HG03442 (cell line): ENCODE results near the gene CLDN9.
A peak's percentile ranks its signal among the peaks of the same experiment; 100 is the strongest.

ENCODE experiments used
- ATAC-seq: cut with Tn5 transposase; IDR thresholded peaks from one replicate; pipeline ENCODE4 v1.9.1; 2021; ENCODE audit warnings: mild to moderate bottlenecking, moderate library complexity; ENCODE audit not compliant: unreplicated experiment

CLDN9 gene

DNA sequence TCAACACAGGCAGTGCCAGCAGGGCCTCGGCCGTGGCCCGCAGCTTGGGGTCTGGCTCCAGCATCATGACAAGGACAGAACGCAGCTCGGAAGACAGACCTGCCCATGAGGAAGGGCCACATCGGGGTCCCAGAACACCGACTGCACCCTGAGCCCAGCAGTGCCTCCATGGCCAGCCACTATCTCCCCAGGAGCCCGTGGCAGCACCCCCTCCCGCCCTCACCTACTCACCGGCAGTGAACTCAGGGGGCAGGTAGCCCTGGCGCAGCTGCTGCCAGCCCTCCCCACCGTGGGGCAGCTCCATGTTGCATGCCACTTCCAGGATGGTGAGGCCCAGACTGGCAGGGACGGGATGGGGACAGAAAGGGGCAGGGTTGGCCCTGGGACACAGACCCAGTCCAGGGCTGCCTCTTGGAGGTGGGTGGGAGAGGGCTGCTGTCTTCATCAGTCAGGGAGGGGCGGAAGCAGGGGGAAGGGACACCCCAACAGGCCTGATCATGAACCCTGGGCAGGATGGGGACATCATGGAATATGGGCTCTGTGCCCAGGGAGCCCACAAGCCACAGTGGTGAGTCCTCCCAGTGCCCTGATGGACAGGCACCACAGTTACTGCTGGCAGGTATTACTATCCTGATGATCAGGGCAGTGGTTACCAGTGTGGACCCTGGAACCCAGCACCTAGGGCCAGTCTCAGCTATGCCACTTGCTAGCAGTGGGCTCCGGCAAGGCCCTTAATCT lies 38.2 kb upstream of the CLDN9 start:
- no peak for ATAC-seq

DNA sequence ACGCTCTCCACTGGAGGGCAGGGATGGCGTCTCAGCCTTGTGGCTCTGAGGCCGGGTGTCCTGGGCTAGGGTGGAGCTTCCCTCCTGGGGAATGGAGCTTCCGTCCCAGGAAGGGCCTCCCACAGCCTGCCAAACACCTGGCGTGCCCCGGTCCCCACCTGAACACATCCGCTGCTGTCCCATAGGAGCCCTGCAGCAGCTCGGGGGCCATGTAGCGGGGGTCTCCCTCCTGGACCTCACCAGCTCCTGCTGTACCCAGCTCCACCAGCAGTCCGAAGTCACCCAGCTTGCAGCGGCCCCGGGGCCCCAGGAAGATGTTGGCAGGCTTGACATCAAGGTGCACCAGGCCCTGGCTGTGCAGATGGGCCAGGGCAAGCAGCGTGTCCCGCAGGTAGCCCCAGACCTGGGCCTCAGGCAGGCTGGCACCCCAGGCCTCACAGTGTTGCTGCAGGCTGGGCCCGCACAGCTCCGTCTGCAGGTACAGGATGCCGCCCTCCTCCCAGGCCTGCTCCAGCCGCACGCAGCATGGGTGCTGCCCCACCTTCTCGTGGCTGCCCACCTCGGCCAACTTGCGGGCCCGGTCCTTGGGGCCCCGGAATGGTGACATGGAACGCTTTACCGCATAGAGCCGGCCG lies 37.4 kb upstream of the CLDN9 start:
- no peak for ATAC-seq

DNA sequence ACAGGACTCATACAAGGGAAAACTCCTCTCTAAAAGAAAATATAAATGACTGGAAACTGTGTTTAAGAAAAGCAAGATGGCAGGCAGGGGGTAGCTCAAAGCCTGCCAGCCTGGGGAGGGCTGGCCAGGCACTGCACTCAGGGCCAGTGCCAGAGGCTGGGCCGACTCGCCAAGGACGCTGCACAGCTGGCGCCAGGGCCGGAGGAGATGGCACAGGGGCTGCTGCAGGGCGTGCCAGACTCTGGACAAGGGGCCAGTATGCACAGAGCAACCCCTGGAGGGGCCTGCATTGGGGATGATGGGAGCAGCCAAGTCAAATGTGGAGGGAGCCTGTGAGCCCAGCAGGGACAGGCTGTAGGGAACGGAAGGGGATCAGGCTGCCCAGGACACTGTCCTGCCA lies 36.5 kb upstream of the CLDN9 start:
- ATAC-seq: no peak

DNA sequence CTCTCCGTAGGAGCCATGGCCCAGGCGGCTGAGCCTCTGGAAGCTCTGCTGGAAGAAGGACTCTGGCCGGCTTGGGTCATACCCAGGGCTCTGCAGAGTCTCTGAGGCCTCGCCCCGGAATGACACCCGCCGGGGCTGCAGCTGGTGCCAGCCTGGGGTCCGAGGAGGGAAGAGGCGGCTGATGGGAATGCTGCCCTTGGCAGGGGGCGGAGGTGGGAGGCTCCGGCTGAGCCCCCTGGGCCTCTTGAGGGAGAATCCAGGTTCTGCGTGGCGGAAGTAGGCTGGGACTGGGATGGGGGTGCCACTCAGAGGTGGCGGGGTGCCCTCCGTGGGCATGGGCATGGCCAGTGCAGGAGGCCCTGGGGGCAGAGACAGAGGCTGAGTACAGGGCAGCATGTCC lies 36.0 kb upstream of the CLDN9 start:
- ATAC-seq: no peak

DNA sequence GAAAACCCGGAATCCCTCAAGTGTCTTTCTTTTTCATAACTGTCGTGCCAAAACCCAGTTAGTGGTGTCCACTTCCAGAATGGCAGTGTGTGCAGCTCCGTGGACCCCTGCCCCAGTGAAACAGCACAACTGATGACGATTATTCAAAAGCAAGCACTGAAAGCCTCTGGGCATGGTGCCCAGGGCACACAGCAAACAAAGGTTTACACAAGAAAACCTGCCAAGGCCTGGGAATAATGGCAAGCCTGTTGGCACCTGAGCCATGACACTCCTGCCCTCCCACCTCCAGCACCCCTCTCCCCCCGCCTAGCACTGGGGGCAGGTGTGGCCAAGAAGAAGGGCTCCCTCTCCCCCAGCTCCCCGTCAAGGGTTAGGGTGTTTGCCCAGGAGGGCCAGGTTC lies 35.3 kb upstream of the CLDN9 start:
- no peak for ATAC-seq

DNA sequence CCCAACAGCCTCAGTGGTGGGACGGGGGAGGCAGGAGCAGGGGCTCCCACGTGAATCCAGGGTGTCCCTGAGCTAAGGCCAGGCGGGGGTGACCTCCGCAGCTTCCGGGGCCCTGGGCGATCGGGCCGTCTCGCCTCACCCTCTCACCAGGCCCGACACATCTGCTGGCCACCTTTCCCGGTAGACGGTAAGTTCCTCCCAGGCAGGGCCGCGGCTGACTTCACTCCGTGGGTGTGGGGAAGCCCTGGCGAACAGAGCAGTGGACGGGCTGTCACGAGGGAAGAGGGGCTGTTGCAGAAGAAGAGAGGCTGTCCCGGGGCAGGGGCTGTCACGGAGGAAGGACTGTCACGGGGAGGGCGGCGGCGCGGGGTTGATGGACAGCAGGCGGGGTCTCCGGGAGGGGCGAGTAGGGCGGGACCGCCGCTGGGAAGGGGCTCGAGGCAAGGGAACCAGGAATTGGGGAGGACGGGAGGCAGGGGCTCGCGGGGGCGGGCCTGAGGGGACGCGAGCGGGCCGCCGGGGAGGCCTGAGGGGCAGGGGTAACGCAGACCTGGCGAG lies 33.0 kb upstream of the CLDN9 start:
- ATAC-seq: peak; percentile 1

DNA sequence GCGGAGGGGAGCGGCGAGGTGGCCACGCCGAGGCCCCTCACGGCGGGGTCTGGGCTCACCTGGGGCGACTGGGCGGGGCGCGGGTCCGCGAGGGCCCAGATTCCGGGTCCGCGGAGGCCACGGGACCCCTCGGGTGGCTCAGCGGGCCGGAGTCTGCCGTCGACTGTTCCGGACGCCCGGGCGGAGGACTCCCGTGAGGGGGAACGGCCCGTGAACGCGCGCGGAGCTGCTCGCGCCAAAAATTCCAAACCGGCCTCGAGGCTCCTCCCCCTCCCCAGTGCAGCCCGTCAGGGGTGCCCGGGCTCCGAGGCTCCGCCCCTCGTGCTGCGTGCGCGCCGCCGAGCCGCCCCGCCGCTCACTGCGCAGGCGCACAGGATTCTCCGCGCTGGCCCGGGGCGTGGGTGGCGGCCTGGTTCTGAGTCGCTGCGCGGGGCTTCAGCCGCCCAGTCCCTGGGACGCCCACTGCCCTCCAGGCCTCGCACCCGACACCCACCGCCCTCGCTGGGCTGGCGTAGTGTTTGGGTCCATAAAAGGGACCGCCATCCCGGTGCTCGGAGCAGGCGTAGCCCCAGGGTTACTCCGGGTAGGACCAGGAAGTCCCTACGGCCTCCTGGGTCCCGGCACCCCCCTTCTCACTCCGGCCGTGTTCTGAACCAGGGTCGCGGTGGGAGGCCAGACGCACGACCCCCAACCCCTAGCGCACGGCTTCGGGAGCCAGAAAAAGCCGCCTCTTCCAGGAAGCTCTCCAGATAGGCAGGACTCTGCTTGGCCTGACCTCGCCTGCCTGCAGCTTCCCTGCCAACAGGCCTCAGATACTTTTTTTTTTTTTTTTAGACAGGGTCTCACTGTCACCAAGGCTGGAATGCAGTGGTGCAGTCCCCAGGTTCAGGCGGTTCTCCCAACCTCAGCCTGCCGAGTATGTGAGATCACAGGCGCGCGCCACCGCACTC lies 32.2 kb upstream of the CLDN9 start, which contains the start of gene PKMYT1:
PKMYT1 (minus strand) TSS at position 220 of the 950 bp plus-strand sequence. CDS start 789 bp downstream, outside the sequence.
- ATAC-seq: peak; percentile 70

DNA sequence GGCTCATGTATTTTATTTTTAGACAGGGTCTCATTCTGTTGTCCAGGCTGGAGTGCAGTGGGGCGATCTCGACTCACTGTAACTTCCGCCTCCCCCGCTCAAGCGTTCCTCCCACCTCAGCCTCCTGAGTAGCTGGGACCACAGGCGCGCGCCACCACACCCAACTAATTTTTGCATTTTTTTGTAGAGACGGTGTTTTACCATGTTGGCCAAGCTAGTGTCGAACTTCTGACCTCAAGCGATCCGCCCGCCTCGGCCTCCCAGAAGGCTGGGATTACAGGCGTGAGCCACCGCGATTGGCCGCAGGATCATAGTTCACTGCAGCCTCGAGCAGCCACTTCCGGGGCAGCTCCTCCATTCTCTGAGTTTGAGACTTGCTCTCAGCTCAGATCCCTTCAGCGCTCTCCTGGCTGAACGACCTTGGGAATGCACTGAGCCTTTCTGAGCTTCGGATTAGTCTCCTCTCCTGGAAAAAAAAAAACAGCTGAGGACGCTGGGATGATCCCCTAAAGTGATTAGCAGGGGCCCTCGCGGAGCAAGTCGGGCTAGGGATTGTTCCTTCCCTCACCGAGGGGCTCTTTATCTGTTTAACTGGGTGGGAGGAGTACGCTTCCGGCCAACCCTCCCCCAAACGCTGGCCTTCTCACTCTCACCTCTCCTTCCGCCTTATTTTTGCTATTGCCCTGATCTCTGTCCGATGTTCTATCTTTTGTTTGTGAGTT lies 31.4 kb upstream of the CLDN9 start:
- ATAC-seq: no peak

DNA sequence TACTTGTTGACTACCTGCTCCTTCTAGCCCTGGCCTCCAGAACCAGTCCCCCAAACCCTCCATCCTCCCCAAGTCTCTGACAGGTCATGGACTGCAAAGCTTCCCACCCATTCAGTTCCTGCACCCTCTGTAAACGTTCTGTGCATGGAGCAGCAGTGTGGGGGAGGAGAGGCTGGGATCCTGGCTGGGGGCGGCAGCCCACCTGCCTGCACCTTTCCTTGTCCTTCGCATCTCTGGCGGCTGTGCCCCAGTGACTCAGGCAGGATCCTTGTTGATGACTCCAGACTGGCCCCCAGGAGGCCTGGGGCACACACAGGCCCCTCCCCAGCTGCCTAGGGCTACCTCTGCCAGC lies 30.8 kb upstream of the CLDN9 start:
- ATAC-seq: no peak

DNA sequence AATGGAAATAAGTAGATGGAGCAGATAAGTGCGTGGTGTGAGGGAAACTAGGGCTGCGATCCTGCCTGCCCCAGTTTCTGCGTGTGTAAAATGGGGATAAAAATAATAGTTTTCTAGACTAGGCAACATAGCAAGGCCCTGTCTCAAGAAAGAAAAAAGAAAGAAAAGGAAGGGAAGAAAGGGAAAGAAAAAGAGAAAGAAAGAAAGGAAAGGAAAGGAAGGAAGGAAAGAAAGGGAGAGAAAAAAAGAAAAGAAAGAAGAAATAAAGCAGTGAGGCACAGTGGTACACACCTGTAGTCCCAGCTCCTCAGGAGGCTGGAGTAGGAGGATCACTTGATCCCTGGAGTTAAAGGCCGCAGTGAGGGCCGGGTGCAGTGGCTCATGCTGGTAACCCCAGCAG lies 30.3 kb upstream of the CLDN9 start:
- ATAC-seq: no peak

DNA sequence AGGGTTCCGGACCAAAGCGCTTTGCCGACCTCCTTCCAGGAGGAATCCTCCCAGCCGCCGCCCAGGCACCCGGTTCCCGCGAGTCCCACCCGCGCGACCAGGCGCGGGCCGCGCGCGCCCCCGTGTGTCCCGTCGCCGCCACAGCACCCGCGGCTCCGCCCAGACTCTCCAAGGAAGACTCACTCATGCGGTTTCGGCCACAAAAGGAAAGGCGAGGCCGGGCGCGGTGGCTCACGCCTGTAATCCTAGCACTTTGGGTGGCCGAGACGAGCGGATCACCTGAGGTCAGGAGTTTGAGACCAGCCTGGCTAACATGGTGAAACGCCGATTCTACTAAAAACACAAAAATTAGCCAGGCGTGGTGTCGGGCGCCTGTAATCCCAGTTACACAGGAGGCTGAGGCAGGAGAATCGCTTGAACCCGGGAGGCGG lies 29.0 kb upstream of the CLDN9 start:
- ATAC-seq: no peak

DNA sequence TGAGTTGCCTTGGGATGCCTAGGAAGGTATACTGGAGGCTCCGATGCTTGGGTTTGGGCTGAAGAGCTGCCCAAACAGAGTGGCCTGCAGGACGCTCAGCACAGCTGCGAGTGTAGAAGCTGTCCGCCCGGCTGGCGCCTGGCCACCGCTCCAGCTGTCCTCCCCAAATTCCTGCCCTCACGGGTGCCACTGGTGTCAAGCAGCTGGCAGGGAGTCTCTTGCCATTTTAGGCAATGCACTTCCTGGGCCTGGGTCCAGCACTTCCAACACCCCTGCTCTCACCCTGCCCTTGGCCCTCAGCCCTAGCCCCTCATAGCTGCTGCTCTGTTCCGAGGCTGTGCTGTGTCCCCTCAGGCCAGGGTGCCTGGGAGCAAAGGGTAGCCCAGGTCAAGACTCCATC lies 27.3 kb upstream of the CLDN9 start:
- no peak for ATAC-seq

DNA sequence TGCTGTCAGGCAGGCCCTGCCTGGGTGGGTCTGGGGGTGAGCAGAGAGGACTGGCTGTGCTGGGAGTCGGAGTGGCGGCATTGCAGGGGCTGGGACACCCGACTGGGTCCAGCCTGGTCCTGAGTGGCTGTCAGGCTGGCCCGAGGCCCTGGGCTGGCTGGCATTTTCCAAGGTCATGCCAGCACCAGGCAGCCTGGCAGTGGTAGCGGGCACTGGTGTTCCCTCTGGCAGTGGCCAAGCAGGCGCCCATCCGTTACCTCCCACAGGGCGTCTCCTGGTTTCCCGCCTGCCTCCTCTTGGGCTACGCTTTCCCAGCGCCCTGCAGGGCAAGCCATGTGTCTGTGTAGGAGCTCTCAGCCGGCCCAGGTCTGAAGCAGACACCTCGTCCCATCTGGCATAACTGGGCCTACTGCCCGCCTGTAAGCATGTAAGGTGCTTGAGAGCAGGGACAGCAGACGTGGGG lies 26.8 kb upstream of the CLDN9 start:
- no peak for ATAC-seq

DNA sequence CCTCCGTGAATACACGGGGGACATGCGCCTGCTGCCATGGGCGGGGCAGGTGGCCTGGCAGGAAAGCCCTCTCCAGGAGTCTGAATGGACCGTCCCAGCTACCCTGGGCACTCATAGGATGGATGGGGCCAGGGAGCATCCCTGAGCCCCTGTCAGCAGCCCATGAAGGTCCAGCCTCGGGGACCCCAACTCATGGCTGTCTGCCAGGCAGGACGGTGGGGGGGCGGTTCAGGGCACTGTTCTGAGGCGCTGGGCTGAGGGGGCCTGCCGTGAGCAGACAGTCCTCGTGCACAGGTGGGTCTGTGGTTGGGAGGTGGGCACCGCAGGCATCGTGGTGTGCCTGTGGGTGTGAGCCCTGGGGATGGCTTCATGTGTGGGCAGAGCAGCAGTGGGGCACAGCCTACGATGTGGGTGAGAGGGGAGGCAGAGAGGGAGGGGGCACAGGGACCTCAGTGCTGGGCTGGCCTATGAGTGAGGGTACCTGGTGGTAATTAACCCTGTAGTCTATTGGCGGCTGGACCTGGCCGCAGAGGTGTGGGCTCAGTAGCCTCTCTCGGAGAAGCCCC lies 26.0 kb upstream of the CLDN9 start:
- no peak for ATAC-seq

DNA sequence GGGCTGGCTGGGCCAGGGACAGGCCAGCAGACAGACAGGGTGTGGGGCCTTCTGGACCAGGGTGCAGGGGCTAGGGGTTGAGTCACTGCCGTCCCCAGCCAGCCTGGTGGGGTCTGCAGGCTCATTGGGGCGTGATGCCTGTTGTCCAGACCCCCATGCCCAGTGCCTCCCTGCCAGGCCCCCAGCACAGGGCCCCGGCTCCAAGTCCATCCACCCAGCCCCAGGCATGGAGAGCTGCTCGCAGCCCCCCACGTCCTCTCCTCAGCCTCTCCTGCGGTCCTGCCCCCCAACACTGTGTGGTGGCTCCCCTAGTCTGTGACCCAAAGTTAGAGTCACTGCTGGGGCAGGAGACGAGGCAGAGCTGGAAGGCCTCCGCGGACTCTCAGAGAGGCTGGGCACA lies 25.4 kb upstream of the CLDN9 start:
- ATAC-seq: no peak

DNA sequence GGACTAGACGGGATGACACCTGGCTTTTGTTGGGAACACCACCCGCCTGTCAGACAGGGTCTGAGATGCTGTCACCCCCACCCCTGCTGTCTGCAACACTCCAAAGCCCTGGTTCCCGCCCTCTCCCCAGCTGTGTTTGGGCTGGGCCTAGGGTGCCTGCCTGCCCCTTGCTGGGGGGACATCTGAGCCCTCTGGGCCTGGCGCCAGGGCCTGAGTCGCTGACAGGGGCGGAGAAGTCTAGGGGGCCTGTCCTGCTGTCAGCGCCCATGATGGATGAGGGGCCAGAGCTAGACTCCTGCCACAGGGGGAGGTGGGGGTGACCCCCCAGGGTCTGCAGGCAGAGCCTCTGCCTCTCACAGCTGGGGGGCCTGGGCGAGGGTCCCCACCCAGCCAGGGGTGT lies 24.9 kb upstream of the CLDN9 start:
- ATAC-seq: no peak

DNA sequence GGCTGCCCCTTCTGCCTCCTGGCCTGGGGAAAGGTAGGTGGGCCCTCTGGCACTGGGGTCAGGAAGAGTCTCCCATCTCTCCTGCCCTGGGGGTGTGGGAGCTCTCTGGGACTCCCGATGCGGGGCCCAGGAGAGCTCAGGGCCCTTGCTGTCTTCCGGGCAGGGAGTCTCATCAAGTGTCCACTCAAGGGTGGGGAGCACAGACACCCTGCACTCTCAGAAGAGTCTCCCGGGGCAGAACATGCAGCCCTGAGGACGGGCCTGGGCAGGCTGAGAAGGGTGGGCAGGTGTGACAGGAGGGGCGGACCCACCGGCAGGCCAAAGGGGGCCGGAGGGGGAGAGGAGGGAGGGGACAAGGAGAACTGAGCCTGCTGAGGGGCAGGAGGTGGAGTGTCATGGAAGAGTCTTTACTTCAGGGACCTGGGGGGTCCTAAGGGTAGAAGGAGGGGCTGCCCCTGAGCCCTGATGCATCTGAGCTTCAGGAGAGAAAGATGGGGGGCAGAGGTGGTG lies 24.1 kb upstream of the CLDN9 start:
- ATAC-seq: no peak

DNA sequence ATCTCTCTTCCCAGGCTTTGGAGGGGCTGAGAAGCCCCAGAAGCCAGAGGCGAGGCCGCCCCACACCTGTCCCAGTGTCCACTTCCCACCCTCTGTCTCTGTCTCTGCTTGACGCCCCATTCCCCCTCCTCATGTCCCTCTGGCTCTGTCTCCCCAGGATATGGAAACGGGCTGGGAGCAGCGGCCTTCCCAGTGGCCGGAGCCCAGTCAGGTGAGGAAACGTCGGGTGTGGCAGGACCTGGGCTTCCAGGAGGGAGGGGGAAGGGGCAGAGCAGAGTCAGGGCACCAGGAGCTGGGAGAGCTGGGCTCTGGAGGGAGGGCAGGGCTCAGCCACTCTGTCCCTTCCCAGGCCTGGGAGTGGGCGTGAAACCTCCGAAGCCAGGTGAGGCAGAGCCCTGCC lies 21.8 kb upstream of the CLDN9 start:
- no peak for ATAC-seq

DNA sequence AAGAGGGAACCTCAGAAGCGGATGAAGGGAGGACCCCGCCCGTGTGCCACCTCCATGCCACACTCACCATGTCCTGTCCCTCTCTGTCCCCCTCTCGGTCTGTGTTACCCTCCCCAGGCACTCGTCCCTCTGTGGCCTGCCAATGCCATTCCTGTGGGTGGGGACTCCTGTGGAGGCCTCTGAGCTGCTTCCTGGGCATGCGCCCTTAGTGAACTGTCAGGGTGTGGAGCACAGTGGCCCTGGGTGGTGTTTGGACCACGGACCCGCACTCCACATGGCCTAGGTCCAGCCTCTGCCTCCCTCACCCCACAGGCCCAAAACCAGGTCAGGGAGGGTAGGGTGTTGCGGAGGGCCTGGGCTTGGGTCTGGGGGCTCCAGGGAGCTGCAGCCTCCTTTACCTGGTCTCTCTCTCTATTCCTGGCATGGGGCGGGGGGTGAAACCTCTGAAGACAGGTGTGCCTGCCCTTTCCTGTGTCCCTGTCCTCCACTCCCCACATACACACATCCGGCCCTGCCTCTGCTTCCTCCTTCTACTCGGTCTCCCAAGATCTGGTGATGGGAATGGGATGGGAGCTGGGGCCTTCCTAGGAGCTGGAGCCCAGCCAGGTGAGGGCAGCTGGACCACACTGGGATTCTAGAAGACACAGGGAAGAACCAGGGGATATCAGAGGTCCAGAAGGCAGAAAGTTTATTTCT lies 21.0 kb upstream of the CLDN9 start:
- ATAC-seq: no peak
